ENCODE data around the gene TXK.

TXK gene

DNA sequence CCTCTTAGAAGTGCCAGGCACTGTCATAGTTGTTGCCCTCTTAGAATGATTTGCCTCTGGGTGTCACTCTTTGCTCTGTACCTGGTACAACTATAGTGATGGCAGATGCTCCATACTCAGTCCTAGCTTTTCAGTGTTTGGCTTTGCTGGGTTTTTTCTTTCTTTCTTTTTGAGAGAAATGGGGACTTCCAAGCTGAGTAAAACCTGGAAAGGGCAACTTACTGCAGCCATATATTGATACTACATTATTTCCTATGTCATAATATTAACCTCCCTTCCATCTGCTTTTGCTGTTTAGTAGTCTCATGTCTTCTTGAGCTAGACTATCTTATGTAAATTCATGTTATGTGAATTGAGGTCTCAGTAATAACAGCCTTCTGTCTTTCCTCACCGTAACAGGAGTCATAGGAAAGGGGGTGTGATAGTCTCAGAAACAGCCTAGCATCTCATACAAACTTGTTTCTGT is 68.4 kb downstream of the TXK start:
- intact Hi-C loops (cut with DNase I) = no loop called here
- no peak for DNase-seq

DNA sequence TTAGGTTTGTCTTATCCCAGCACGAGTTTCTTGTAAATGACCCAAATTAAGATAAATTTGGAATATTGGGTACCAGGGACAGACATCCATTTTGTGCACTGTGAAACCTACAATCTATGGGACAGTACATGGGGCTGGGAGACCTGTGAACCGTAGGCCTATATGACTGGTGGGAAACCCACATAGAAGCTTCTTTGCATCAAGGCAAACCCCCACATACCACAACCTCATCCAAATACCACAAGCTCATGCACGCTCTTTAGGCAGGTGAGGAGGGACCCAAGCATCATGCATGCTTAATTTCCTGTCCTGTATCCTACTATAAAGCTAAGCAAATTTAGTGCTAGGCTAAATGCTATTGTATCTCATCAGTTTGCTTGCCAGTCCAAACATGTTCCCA is 69.7 kb downstream of the TXK start:
- DNase-seq = no peak
- intact Hi-C loops (cut with DNase I) = no loop called here

DNA sequence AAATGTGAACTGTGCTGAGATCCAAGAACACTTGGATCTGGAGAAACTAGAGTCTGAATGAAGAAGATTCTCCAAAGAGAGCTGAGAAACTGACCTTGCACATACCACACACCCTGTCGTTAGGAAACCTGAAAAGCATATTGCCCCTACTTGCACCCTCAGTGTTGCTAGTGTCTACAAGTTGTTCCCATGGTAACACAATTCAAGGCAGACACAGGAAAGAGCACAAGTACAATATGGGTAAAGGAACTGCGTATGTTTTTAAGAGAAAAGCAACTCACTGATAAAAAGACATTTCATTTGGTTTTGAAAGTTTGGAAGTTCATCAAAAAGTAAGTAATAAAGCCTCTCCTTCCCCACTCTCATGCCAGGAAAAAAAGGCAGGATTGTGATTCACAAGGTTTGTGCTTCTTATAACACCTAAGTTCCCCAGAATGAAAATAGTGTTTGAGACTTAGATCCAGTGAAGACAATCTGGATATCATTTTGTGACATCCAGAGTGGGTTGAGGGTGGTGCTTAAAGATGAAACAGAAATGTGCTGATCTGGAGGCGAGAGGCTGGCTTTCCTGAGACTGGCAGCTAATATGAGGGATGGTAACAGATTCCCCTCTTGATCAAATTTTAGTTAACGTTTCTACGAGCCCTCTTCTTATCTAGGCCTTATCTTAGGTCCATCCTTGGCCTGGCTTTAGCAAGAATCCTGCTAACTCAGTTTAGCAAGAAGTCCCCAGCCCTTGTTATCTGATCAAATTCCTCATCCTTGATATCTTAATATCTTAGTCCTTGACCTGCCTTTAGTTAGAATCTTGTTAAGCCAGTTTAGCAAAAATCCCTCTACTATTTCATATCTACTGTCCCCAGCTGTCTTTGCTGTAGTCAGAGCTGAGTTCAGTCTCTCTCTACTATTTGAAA is 75.2 kb downstream of the TXK start:
- intact Hi-C loops (cut with DNase I) = no loop called here
- no peak for DNase-seq

DNA sequence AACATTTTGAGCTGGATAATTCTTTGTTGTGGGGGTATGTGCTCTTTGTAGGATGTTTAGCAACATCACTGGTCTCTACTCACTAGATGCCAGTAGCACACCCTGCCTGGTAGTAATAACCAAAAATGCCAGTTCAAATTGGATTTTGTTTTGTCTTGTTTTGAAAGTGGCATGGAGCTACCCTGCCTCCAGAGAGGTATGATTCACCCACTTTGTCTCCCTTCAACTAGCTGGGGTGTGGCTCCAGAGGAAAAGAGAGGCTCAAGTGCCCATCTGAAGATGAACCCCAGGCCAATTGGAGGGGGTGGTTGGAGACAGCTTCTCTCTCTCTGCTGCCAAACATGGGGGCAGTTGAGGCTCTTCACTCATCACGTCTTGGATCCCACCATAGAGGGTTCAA is 83.0 kb downstream of the TXK start:
- intact Hi-C loops (cut with DNase I) = no loop called here
- DNase-seq = no peak

DNA sequence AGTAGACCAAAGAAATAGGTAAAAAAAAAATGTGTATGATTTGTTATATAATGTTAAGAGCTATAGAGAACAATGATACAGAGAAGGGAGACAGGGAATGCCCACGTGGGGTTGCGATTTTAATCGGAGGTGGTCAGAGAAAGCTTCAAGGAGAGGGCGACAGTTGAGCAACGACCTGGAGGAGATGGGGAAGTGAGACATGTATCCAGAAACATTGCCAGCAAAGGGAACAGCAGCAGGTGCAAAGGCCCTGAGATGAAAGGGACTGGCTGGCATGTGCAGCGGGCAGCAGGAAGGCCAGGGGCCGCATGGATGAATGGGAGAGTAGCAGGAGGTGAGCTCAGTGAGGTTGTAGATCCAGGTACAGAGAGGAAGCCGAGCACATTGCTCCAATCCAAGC is 84.6 kb downstream of the TXK start:
- DNase-seq = no peak
- intact Hi-C loops (cut with DNase I) = loop anchor here (10.0 kb wide), 1 partner anchor 65 kb away; no protein-coding TSS in a partner anchor

DNA sequence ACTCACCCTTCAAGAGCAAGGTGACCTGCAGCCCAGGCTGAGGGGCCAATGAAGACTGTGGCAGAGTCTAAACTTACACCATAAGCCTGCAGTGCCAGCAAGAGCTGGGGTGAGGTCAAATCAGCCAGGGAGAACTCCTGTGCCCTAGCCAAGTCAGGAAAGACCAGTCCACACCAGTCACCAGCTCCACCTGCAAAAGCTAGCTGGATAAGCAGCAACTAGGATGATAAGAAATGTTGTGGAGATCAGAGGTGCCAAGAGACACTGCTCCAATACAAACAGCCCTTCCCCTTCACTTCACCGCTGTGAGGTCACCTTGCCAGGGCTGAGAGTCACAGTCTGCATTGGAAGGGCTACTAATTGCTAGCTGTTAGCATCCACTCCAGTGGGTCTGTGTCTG is 86.2 kb downstream of the TXK start:
- DNase-seq = no peak
- intact Hi-C loops (cut with DNase I) = loop anchor here (10.0 kb wide), 1 partner anchor 63 kb away; no protein-coding TSS in a partner anchor

DNA sequence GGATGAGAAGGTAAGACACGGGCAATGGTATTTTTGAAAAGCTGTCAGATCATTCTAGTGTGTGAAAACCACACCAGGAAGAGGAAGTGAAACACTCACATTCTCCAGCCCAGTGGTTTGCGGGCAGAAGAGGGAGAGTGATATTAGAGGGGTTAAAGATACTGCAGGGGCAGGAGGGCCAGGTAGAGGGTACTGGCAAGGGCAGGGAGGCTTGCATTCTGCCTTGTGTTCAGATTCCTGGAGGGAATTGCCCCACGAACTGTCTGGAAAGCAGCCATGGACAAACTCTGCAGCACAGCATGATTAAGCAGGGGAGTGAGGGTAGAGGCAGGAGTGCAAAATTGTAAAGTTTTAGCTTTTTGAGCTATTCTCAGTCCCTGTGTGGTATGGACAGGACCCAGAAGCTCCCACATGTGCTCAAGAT is 86.6 kb downstream of the TXK start:
- no peak for DNase-seq
- intact Hi-C loops (cut with DNase I) = loop anchor here (10.0 kb wide), 1 partner anchor 63 kb away; no protein-coding TSS in a partner anchor

DNA sequence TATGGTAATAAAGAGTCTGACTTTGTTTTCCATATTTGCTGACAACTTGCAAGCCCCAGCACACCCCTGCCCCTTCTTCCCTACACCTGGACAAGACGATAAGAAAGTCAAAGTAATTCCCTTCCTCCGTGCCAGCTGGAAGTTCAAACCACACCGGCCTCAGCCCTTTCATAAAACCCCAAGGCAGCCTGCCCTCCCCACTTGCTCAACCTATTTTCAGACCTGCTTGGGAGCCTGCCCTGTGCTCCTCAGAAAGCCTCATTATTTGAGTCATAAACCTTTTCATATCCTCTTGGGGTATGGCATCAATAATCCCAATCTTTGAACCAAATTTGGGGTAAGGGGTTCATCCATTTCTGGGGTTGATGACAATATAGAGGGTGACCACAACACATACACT is 88.0 kb downstream of the TXK start:
- intact Hi-C loops (cut with DNase I) = loop anchor here (10.0 kb wide), 1 partner anchor 61 kb away; no protein-coding TSS in a partner anchor
- DNase-seq = peak in 1 of 10 donors; percentile 60

DNA sequence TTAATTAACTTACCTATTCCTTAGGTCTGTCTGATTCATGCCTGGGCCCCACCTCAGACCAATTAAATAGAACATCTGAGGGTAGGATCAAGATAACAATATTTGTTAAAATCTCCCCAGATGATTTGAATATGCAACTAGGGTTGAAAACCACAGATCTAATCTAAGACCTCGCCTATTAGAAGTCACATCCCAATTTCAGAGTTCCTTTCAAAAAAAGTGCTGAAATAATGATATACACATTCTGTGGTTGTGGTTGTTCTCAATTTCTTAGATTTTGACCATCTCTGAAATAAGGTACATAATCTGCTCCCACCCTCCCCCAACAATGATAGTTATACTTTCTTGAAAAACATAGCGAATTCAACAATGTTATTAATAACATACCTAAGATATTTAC is 89.8 kb downstream of the TXK start:
- intact Hi-C loops (cut with DNase I) = loop anchor here (10.0 kb wide), 1 partner anchor 59 kb away; no protein-coding TSS in a partner anchor
- no peak for DNase-seq

DNA sequence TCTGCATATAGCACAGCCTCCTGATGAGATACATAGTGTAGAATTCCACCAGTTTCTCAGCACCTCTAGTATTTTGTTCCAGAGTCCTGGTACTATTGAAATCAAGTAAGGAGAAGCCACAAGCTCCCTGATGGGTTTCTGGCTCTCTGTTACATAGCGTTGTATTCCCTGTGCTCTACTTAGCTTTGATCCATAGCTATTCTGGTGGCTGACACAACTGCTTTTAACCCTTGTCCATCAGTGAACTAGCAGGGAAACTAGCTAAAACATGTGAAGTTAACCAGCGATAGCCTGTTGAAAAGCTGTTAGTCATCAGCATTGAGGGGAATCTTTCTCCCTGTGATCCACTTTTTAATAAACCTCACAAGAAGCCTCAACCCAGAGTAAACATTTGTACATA is 90.5 kb downstream of the TXK start:
- intact Hi-C loops (cut with DNase I) = loop anchor here (10.0 kb wide), 1 partner anchor 59 kb away; no protein-coding TSS in a partner anchor
- no peak for DNase-seq

DNA sequence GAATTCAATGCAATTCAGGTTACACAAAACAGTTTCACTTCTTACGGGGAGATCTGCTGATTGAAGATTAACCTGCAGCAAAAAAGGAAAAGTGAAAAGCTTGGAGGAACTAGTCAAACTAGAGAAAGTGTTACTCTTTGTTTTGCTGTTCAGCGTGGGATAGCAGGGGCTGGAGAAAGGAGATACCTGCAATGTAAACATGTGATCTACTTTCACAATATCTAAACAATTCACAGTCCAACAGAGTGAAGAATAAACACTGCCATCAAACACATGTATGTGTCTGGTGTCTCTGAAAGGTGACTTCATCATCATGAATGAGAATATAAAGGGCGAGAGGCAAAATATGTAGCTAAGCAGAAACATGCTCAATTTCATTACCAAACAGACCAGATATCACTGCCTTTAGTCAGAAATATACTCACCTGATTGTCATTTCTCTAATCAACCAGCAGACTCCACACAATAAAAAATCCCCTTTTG is 91.0 kb downstream of the TXK start:
- DNase-seq = no peak
- intact Hi-C loops (cut with DNase I) = loop anchor here (10.0 kb wide), 1 partner anchor 58 kb away; no protein-coding TSS in a partner anchor

DNA sequence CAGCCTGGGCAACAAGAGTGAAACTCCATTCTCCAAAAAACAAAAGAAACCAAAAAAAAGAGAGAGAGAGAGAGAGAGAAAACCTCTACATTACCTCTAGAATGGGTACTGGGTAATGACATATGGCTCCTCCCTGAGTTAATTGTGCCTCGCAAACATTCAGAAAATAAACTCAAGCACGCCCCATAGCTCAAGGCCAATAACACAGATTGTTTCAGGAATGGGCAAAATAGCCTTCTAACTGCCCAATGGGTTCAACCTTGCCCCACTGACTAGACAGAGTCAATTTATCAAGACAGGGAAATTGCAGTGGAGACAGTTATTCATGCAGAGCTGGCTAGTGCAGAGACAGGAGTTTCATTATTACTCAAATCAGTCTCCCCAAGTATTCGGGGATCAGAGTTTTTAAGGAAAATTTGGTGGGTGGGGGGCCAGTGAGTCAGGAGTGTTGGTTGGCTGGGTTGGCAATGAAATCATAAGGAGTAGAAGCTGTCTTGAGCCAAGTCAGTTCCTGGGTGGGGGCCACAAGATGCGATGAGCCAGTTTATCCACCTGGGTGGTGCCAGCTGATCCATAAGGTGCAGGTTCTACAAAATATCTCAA is 92.4 kb downstream of the TXK start:
- intact Hi-C loops (cut with DNase I) = loop anchor here (10.0 kb wide), 1 partner anchor 57 kb away; no protein-coding TSS in a partner anchor
- DNase-seq = no peak

DNA sequence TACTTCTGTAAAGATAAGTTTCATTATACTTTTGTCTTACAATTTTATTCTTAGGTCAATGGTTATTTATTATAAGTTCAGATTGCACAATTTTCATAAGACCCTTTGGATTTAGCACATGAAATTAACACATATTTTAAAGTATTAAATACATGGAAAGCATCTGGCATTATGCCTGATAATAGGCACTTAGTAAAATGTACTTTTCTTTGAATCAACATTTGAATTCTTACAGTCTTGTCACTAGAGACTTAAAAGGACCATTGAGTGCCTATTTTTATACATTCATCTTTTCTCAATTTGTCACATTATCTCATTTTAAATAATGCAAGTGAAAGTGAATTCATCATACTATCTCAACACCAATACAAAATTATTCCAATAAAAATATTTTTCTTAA is 94.5 kb downstream of the TXK start:
- no peak for DNase-seq
- intact Hi-C loops (cut with DNase I) = no loop called here

DNA sequence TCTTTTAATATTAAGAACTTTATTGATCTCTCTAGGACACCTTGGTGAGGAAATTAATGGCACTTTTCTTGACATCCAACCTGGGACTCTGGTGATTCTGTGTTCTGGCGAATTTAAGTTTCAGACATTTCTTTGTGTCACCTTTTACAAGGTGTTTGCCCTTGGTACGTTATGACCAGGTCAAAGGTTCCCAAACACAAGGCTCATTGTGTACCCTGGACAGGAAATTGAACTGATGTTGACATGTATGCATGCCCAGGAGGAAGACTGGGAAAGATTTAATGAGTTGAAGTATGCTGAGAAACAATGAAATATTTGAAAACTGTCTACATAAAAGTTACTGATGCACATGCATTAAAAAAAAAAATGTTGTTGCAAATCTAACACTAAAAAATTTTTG is 95.4 kb downstream of the TXK start:
- intact Hi-C loops (cut with DNase I) = no loop called here

DNA sequence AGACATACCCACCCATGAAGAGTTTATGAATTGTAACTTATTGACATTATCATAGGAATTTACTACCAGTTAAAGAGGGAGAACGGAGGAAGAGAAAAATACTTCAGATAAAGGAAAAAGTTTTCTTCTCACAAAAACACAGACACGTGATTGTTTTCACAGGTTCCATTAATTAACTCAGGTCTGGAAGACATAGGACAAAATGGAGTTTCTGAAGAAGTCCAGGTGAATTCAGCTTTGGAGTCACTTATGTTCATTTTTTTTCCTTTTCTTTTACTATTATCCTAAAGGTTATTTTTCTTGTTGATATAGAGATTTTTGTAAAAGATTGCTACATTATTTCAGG is 97.0 kb downstream of the TXK start:
- DNase-seq = no peak
- intact Hi-C loops (cut with DNase I) = no loop called here

More for the DNA sequence above, 95.4 kb downstream of the TXK start:
- no peak for DNase-seq

DNA sequence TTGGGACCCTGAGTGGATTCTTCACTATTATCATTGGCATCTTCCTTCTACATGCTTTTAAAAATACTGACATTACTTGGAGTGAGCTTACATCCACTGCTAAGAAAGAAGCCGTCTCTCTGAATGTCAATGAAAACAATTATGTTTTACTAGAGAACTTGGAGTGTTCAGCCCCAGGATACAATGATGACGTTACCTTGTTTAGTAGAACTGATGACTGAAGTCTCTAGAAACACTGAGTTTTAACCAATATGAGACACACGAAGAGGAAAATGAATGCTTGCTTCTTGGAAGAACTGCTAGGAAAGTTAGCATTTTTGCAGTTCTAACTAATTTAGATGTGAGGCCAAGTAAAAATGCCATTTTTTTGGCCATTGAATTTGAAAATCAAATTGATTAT is 98.1 kb downstream of the TXK start:
- DNase-seq = no peak
- intact Hi-C loops (cut with DNase I) = no loop called here

DNA sequence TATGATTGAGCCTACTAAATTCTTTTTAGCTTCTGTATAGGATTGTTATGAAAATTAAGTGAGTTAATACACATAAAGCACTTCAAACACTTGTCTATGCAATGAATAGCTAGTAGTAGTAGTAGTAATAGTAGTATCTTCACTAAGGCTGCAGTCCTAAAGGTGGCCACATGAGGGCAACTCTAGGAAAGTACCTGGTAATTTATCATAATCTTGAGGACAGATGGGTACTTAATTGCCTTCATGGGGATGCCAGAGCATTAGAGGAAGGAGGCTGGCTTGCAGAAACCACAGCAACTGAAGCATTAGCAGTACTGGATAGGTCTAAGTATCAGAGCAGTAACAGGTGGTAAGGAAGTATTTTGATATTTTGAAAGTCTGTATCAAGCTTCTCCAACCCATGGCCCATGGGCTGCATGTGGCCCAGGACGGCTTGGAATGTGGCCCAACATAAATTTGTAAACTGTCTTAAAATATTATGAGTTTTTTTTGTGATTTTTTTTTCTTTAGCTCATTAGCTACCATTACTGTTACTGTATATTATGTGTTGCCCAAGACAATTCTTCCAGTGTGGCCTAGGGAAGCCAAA is 100.1 kb downstream of the TXK start:
- DNase-seq = no peak
- intact Hi-C loops (cut with DNase I) = no loop called here

DNA sequence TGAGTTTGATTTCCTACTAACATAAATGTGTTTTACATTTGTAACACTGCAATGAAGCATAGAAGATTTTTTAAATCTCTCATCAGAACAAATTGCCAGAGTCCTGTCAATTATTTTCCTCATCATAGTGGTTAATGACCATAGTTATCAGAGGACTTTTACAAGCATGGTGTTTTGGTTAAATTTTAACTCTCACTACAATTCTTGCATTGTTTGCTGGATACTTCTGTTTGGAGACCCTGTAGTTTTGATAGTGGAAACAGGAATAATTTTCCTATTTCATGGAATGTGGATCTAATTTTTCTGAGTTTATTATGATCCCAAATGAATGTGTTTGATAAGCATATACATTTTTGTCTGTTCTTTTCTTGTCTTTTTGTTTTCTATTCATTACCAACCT is 100.6 kb downstream of the TXK start:
- intact Hi-C loops (cut with DNase I) = no loop called here

DNA sequence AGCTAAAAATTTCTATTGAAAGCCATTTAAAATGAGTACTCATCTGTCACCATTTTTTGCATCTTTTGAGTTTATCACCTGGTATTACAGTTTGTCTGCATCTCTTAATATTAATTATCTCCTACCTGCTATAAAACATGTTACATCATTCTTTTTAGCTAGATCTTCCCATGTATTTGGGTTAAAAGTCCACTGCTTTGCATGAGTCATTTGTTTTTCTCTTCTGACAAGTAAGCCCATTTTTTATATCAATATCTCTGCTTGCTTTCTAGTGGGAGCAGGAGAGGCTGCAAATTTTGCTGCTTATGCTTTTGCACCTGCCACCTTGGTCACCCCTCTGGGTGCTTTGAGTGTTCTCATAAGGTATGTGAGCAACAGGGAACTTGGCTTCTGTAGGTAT is 101.3 kb downstream of the TXK start:
- no peak for DNase-seq
- intact Hi-C loops (cut with DNase I) = no loop called here

More for the DNA sequence above, 100.6 kb downstream of the TXK start:
- no peak for DNase-seq

DNA sequence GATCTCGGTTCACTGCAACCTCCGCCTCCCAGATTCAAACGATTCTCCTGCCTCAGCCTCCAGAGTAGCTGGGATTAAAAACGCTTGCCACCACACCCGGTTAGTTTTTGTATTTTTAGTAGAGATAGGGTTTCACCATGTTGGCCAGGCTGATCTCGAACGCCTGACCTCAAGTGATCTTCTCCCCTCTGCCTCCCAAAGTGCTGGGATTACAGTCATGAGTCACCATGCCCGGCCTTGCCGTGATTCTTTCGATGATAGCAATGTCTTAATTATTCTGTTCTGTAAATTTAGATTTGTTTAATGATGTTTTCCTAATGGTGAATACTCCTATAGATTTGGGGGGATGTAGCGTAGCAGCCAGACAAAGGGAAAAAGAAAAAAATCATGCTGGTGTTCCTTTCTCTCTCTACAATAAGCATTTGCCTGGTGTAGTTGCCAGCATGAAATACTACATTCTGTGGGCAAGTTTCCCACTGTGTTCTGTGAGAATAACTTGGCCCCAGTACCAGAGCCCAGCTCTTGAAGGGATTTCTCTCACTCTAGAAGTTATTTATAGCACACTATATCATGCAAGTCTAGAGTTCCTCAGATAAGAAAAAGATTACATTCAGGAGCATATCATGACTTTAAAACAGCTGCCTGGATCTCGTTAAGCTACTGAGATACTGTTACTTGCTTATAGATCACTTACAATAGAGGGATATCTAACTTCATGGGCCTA is 102.1 kb downstream of the TXK start:
- no peak for DNase-seq
- intact Hi-C loops (cut with DNase I) = no loop called here
